NCI-H2196 (cell line): ENCODE measurements around the gene CENPP.
A peak's percentile ranks its signal among the peaks of the same experiment; 100 is the strongest.

Experiments
- DNase-seq: peaks from one replicate; lab custom pipeline; 2025; ENCODE audit not compliant: unreplicated experiment; lab: John Stamatoyannopoulos, UW

CENPP gene

GRCh38 chr9:92312887-92313623, 12.7 kb upstream of the CENPP start:
- DNase-seq: no peak

- no peak for DNase-seq
Measured at GRCh38 chr9:92313624-92314012, 12.1 kb upstream of the CENPP start.

- DNase-seq: no peak
Measured at GRCh38 chr9:92315456-92315855, 10.3 kb upstream of the CENPP start.

- no peak for DNase-seq
Measured at GRCh38 chr9:92324431-92324830, 1.3 kb upstream of the CENPP start.

GRCh38 chr9:92324889-92325268, 874 bp upstream of the CENPP start:
- DNase-seq: no peak

- peak; percentile 37 for DNase-seq
Measured at GRCh38 chr9:92325991-92326500, 293 bp downstream of the CENPP start.

- no peak for DNase-seq
Measured at GRCh38 chr9:92327283-92327850, 1.6 kb downstream of the CENPP start.

GRCh38 chr9:92328225-92328624, 2.5 kb downstream of the CENPP start:
- DNase-seq: peak; percentile 28

GRCh38 chr9:92332577-92333281, 7.0 kb downstream of the CENPP start:
- peak; percentile 41 for DNase-seq

GRCh38 chr9:92333282-92333634, 7.5 kb downstream of the CENPP start:
- DNase-seq: no peak

- DNase-seq: no peak
Measured at GRCh38 chr9:92341578-92341977, 15.8 kb downstream of the CENPP start.

- DNase-seq: no peak
Measured at GRCh38 chr9:92342825-92343488, 17.2 kb downstream of the CENPP start.

- DNase-seq: no peak
Measured at GRCh38 chr9:92345582-92345981, 19.8 kb downstream of the CENPP start.

GRCh38 chr9:92349771-92350739, 24.3 kb downstream of the CENPP start:
- DNase-seq: no peak

GRCh38 chr9:92350740-92351133, 25.0 kb downstream of the CENPP start:
- no peak for DNase-seq

GRCh38 chr9:92353051-92353450, 27.3 kb downstream of the CENPP start:
- no peak for DNase-seq

- DNase-seq: no peak
Measured at GRCh38 chr9:92359394-92359995, 33.7 kb downstream of the CENPP start.

GRCh38 chr9:92360083-92360482, 34.3 kb downstream of the CENPP start:
- no peak for DNase-seq

GRCh38 chr9:92369075-92369474, 43.3 kb downstream of the CENPP start:
- DNase-seq: no peak

- no peak for DNase-seq
Measured at GRCh38 chr9:92373167-92373566, 47.4 kb downstream of the CENPP start.
